Measurements from ENCODE around the gene INPP5F. TPM values are rescaled to one million over a fixed set of nuclear protein-coding genes. Genes with fewer than 3 reads are reported as not detected.

The INPP5F gene
- total and polyA plus RNA-seq, 2 donors (not counting 1 experiment from before 2014, with no cell fraction given), result 11.2 to 37.5 TPM

- ChIA-PET CTCF (interaction anchor here (1.5 to 1.8 kb wide), 3 partner anchors 51 to 115 kb away, joined by 3 to 9 read pairs (median 6); no protein-coding TSS in a partner anchor), POLR2A (no interaction called here)
- ATAC-seq (ENCODE audit: low read depth) (no peak), DNase-seq (no peak)
- no peak overlapping the region for H3K4me2 ChIP-seq (replicated peaks; ENCODE audit: low read depth, low read length, poor library complexity, severe bottlenecking)
- H3K79me2 ChIP-seq (ENCODE audit: control insufficient read depth, insufficient read depth, low read length), result no peaks in the 10 kb centered on the region
- H3K27ac ChIP-seq (ENCODE audit: low read length in 2 of 2), result no peak overlapping the region
- H3K9me3 Mint-ChIP-seq (ENCODE audit: insufficient read depth), result no peaks in the 10 kb centered on the region
- H3K27me3 Mint-ChIP-seq, result no peaks in the 10 kb centered on the region
- H3K36me3 ChIP-seq (replicated peaks in 1 of 2; ENCODE audit: control extremely low read depth in 1 of 2, control insufficient read depth in 1 of 2, extremely low read depth in 1 of 2, insufficient read depth in 2 of 2, low read length in 1 of 2), result peaks cover 0 to 20% of the 10 kb centered on the region in 2 experiments
- no peaks in the 10 kb centered on the region for H4K20me1 ChIP-seq (ENCODE audit: control insufficient read depth, insufficient read depth, low read length, poor library complexity, severe bottlenecking)
- no peak overlapping the region for H3K4me3 ChIP-seq (ENCODE audit: control extremely low read depth in 1 of 5, extremely low read depth in 1 of 5, insufficient read depth in 1 of 5, low read depth in 2 of 5, low read length in 4 of 5)
- no peak overlapping the region for H3K9ac ChIP-seq (ENCODE audit: low read length)
- WGBS (ENCODE audit: insufficient coverage), result 78% methylated on average over 5 of the region's 6 CpGs
- H3K4me1 Mint-ChIP-seq, result peaks cover 15% of the 10 kb centered on the region
- no peak overlapping the region for H2AFZ ChIP-seq (ENCODE audit: insufficient read depth, low read depth, low read length, poor library complexity, severe bottlenecking)
- no peaks in the 10 kb centered on the region for H3K4me1 ChIP-seq (ENCODE audit: control insufficient read depth in 2 of 2, insufficient read depth in 2 of 2, low read length in 2 of 2)
- intact Hi-C loops (cut with micrococcal nuclease), result loop anchor here (10.0 kb wide), 1 partner anchor 47 kb away; no protein-coding TSS in a partner anchor
- H3K27ac Mint-ChIP-seq, result peak overlapping the region; percentile 47
- H3K27me3 ChIP-seq (replicated peaks in 1 of 4; ENCODE audit: control extremely low read depth in 1 of 4, control insufficient read depth in 3 of 4, insufficient read depth in 4 of 4, low read length in 3 of 4), result no peaks in the 10 kb centered on the region
- H3K9me3 ChIP-seq (ENCODE audit: control extremely low read depth in 1 of 3, control insufficient read depth in 2 of 3, insufficient read depth in 1 of 3, low read length in 2 of 3), result no peaks in the 10 kb centered on the region
- TF ChIP-seq EZH2 (IDR thresholded peaks at IDR 0.05; ENCODE audit: borderline replicate concordance, insufficient read depth, low read depth, low read length, poor library complexity, severe bottlenecking), result no peak
- no peak for TF ChIP-seq CTCF (IDR thresholded peaks at IDR 0.05)
- H3K4me3 Mint-ChIP-seq, result no peak overlapping the region
Measured at GRCh38 chr10:119801998-119802538, 76.2 kb downstream of the INPP5F start.

DNA sequence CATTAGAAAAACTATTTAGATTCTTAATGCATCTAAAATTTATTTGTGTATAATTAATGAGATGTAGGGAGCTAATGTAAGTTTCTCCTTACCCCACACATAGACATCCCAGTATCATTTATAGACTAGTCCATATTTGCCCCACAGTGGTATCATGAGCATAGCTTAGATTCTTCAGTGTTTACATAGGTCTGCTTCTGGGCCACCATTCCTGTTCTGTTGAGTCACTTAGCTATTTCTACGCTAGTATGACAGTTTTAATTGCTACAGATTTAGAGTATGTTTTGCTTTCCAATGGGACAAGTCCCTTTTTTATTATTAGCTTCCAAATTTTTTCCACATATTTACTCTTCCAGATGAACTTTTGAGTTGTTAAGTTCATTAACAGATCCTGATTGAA is 77.4 kb downstream of the INPP5F start:
- ChIA-PET CTCF (interaction anchor here (1.1 to 1.8 kb wide), 4 partner anchors 49 to 117 kb away, joined by 3 to 9 read pairs (median 5); no protein-coding TSS in a partner anchor), POLR2A (no interaction called here)
- Histone ChIP-seq H3K4me1 (ENCODE audit: control insufficient read depth in 2 of 2, insufficient read depth in 2 of 2, low read length in 2 of 2) (peaks cover 0 to 4% of the 10 kb centered on the region in 2 donors), H3K9ac (ENCODE audit: low read length) (no peak overlapping the region), H4K20me1 (ENCODE audit: control insufficient read depth, insufficient read depth, low read length, poor library complexity, severe bottlenecking) (no peaks in the 10 kb centered on the region), H3K9me3 (ENCODE audit: control extremely low read depth in 1 of 3, control insufficient read depth in 2 of 3, insufficient read depth in 1 of 3, low read length in 2 of 3) (no peaks in the 10 kb centered on the region), H3K36me3 (replicated peaks in 1 of 2; ENCODE audit: control extremely low read depth in 1 of 2, control insufficient read depth in 1 of 2, extremely low read depth in 1 of 2, insufficient read depth in 2 of 2, low read length in 1 of 2) (peaks cover 0 to 20% of the 10 kb centered on the region in 2 experiments), H3K27ac (ENCODE audit: low read length in 2 of 2) (no peak overlapping the region), H3K4me3 (ENCODE audit: control extremely low read depth in 1 of 5, extremely low read depth in 1 of 5, insufficient read depth in 1 of 5, low read depth in 2 of 5, low read length in 4 of 5) (no peak overlapping the region), H2AFZ (ENCODE audit: insufficient read depth, low read depth, low read length, poor library complexity, severe bottlenecking) (no peak overlapping the region), H3K4me2 (replicated peaks; ENCODE audit: low read depth, low read length, poor library complexity, severe bottlenecking) (no peak overlapping the region), H3K27me3 (replicated peaks in 1 of 4; ENCODE audit: control extremely low read depth in 1 of 4, control insufficient read depth in 3 of 4, insufficient read depth in 4 of 4, low read length in 3 of 4) (no peaks in the 10 kb centered on the region), H3K79me2 (ENCODE audit: control insufficient read depth, insufficient read depth, low read length) (no peaks in the 10 kb centered on the region)
- ATAC-seq (ENCODE audit: low read depth), result no peak
- DNase-seq, result no peak
- no peak for TF ChIP-seq EZH2 (IDR thresholded peaks at IDR 0.05; ENCODE audit: borderline replicate concordance, insufficient read depth, low read depth, low read length, poor library complexity, severe bottlenecking)
- TF ChIP-seq CTCF (IDR thresholded peaks at IDR 0.05), result no peak
- WGBS (ENCODE audit: insufficient coverage), result no CpG with 5 or more reads among the region's 1 CpG
- peaks cover 20% of the 10 kb centered on the region for H3K4me1 Mint-ChIP-seq
- no peaks in the 10 kb centered on the region for H3K27me3 Mint-ChIP-seq
- no peaks in the 10 kb centered on the region for H3K9me3 Mint-ChIP-seq (ENCODE audit: insufficient read depth)
- no peak overlapping the region for H3K4me3 Mint-ChIP-seq
- intact Hi-C loops (cut with micrococcal nuclease), result loop anchor here (10.0 kb wide), 1 partner anchor 48 kb away; no protein-coding TSS in a partner anchor
- no peak overlapping the region for H3K27ac Mint-ChIP-seq

Measured in B cell (primary cell).